Neutrophil (primary cell): ENCODE results near the gene MLH3.
A peak's percentile ranks its signal among the peaks of the same experiment; 100 is the strongest.

Experiments
- H3K27ac ChIP-seq: fragments of 200-600 bp; sonication (generic); 2 replicates; pipeline ENCODE4 v1.5.1; 2016; ENCODE audit warnings: mild to moderate bottlenecking, moderate library complexity
- H3K27me3 ChIP-seq: fragments of 200-600 bp; sonication (generic); 2 replicates; pipeline ENCODE4 v1.6.0; 2016; ENCODE audit warnings: mild to moderate bottlenecking
- H3K36me3 ChIP-seq: fragments of 200-600 bp; sonication (generic); 2 replicates; pipeline ENCODE4 v1.5.1; 2017
- H3K4me1 ChIP-seq, 2 experiments: fragments of 200-600 bp in 1 of 2; sonication (generic) in 1 of 2; 1 replicate in 1 of 2; 2 replicates in 1 of 2; pipeline versions ENCODE4 v1.5.1 to v1.6.1; 2013 to 2016; ENCODE audit warnings: low read depth in 1 of 2, low read length in 1 of 2, mild to moderate bottlenecking in 1 of 2, moderate library complexity in 1 of 2; ENCODE audit not compliant: control insufficient read depth in 1 of 2, insufficient read depth in 1 of 2
- H3K4me3 ChIP-seq, 2 experiments: fragments of 200-600 bp in 1 of 2; sonication (generic) in 1 of 2; 1 replicate in 1 of 2; 2 replicates in 1 of 2; pipeline ENCODE4 v1.5.1; 2013 to 2016; ENCODE audit warnings: low read depth in 1 of 2, low read length in 1 of 2, mild to moderate bottlenecking in 1 of 2, moderate library complexity in 1 of 2
- H3K9me3 ChIP-seq: fragments of 200-600 bp; sonication (generic); 2 replicates; pipeline ENCODE4 v1.5.1; 2016
- CTCF ChIP-seq: fragments of 200-600 bp; sonication (generic); IDR thresholded peaks from 2 replicates; pipeline ENCODE4 v1.5.1; 2016; ENCODE audit warnings: antibody characterized with exemption

The MLH3 gene

DNA sequence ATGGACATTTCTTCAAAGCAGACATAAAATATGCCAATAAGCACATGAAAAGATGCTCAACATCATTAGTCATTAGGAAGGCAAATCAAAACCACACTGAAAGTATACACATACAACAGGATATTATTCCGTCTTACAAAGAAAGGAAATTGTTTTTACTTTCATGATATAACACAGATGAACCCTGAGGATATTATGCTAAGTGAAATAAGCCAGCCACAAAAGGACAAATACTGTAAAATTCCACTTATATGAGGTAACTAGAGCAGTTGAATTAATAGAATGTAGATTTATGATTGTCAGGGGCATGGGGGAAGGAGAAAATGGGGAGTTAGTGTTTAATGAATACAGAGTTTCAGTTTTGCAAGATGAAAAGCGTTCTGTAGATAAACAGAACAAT, 8.4 kb upstream of the MLH3 start:
- H3K36me3 ChIP-seq = no peaks in the 10 kb centered on the region
- no peak overlapping the region for H3K27ac ChIP-seq
- H3K27me3 ChIP-seq = no peaks in the 10 kb centered on the region
- no peaks in the 10 kb centered on the region for H3K9me3 ChIP-seq
- H3K4me3 ChIP-seq = no peak overlapping the region
- H3K4me1 ChIP-seq = peaks cover 12 to 13% of the 10 kb centered on the region in 2 experiments
- no peak for TF ChIP-seq CTCF

DNA sequence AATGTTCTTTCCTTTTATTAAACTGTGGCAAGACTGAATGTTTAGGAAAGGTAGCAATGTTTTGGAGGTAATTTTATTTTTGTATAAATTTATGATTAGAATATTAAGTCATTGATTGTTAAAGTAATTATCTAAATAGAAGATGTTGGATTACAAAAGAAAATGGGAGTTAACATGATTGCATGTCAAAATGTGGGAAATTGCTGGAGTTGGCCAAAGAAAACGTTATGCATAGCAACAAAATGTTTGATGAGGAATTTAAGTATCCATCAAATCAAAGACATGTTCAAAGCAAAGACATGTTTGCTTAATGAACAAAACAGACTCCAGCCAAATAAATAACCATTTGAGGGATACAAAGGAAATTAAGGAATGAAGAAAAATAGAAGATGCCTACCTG, 3.2 kb upstream of the MLH3 start:
- peaks cover 28% of the 10 kb centered on the region for H3K27me3 ChIP-seq
- H3K36me3 ChIP-seq = no peaks in the 10 kb centered on the region
- TF ChIP-seq CTCF = no peak
- H3K9me3 ChIP-seq = no peaks in the 10 kb centered on the region
- no peak overlapping the region for H3K4me3 ChIP-seq
- peaks cover 8 to 14% of the 10 kb centered on the region in 2 experiments for H3K4me1 ChIP-seq
- H3K27ac ChIP-seq = no peak overlapping the region

GRCh38 chr14:75053396-75054291, 2.4 kb upstream of the MLH3 start:
- peaks cover 36% of the 10 kb centered on the region for H3K27me3 ChIP-seq
- no peak for TF ChIP-seq CTCF

DNA sequence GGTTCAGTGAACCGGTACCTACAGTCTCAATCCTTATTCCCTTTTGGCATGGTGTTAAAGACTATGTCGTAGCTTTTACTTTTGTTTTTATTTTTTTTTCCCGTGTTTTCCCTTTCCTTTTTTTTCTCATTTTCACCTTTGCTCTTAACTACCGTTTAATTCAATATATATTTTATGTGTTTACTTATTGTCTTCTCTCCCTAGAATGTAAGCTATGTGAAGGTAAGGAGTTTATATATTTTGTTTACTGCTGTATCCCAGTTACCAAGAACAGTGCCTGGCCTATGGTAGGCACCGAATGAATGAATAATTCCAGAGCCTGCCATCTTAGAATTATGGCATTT, 261 bp upstream of the MLH3 start:
- no peaks in the 10 kb centered on the region for H3K9me3 ChIP-seq
- H3K4me3 ChIP-seq = peak overlapping the region; percentile 64 to 71
- H3K36me3 ChIP-seq = no peaks in the 10 kb centered on the region
- H3K27me3 ChIP-seq = peaks cover 57% of the 10 kb centered on the region
- TF ChIP-seq CTCF = no peak
- H3K4me1 ChIP-seq = peaks cover 8 to 15% of the 10 kb centered on the region in 2 experiments
- H3K27ac ChIP-seq = no peak overlapping the region

More at GRCh38 chr14:75053396-75054291, 2.4 kb upstream of the MLH3 start:
- H3K4me3 ChIP-seq = no peak overlapping the region
- no peaks in the 10 kb centered on the region for H3K9me3 ChIP-seq
- H3K36me3 ChIP-seq = no peaks in the 10 kb centered on the region
- H3K4me1 ChIP-seq = peaks cover 8 to 15% of the 10 kb centered on the region in 2 experiments
- no peak overlapping the region for H3K27ac ChIP-seq

DNA sequence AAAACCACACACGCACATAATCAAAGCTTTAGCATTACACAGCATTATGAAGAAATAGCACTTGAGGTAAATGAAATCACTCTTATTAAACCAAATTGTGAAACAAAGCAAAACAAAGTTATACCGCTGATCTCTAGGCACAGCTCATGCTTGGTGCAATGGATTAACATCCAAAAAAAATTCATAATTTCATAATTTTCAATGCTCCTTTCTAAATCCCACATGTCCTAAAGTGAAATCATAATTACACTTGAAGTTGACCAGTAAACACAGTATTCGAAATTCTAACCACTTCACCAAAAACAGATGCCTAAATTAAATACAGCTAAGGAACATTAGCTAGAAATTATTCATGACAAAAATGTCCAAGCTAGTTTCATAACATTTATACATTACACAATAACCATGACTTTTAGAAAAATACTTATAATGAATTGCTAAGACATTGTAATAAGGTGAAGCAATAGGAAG, 1.5 kb downstream of the MLH3 start:
- H3K27ac ChIP-seq = no peak overlapping the region
- no peak for TF ChIP-seq CTCF
- peaks cover 70% of the 10 kb centered on the region for H3K27me3 ChIP-seq
- no peaks in the 10 kb centered on the region for H3K9me3 ChIP-seq
- peaks cover 8 to 15% of the 10 kb centered on the region in 2 experiments for H3K4me1 ChIP-seq
- H3K36me3 ChIP-seq = no peaks in the 10 kb centered on the region
- no peak overlapping the region for H3K4me3 ChIP-seq
